Limb (tissue), 2 donors: ENCODE data around the gene MIEN1.
A peak's percentile ranks its signal among the peaks of the same experiment; 100 is the strongest.
"Not testable (repeated sequence)": the region's sequence is repeated elsewhere in the genome, so short reads cannot be mapped to it uniquely, and the experiment has no call there.

Experiments used
- DNase-seq, 2 donors: peaks; one replicate each; pipeline ENCODE4 v3.0.0-alpha.2; 2016; ENCODE audit errors: extremely low spot score in 2 of 2

MIEN1 gene

GRCh38 chr17:39730095-39730921 lies at the start of gene MIEN1:
TSS of gene MIEN1 (minus strand) at chr17:39730532. CDS start at chr17:39730495, 37 bp downstream.
- DNase-seq, result peak; percentile 87 to 96

- DNase-seq, result no peak
These were observed 47.4 kb upstream of the MIEN1 start for GRCh38 chr17:39777534-39778365.

- no peak for DNase-seq
These were observed 45.9 kb upstream of the MIEN1 start for GRCh38 chr17:39776252-39776651.

GRCh38 chr17:39775031-39775430 lies 44.7 kb upstream of the MIEN1 start:
- DNase-seq, result no peak

- DNase-seq, result no peak
These were observed 43.7 kb upstream of the MIEN1 start for GRCh38 chr17:39774047-39774446.

- DNase-seq, result no peak
These were observed 42.9 kb upstream of the MIEN1 start for GRCh38 chr17:39772987-39773934.

- DNase-seq, result no peak
These were observed 42.1 kb upstream of the MIEN1 start for GRCh38 chr17:39772415-39772814.

- DNase-seq, result no peak
These were observed 39.7 kb upstream of the MIEN1 start for GRCh38 chr17:39769974-39770587.

- no peak for DNase-seq
These were observed 36.8 kb upstream of the MIEN1 start for GRCh38 chr17:39767147-39767546.

- DNase-seq, result no peak
These were observed 35.4 kb upstream of the MIEN1 start for GRCh38 chr17:39765766-39766165.

GRCh38 chr17:39765175-39765574 lies 34.8 kb upstream of the MIEN1 start:
- DNase-seq, result no peak

- not testable (repeated sequence) for DNase-seq
These were observed 33.8 kb upstream of the MIEN1 start for GRCh38 chr17:39764171-39764570.

- DNase-seq, result no peak
These were observed 32.9 kb upstream of the MIEN1 start for GRCh38 chr17:39763051-39763820.

- no peak for DNase-seq
These were observed 31.6 kb upstream of the MIEN1 start for GRCh38 chr17:39761861-39762496.

- DNase-seq, result no peak
These were observed 28.9 kb upstream of the MIEN1 start for GRCh38 chr17:39759204-39759603.

GRCh38 chr17:39757931-39758873 lies 27.9 kb upstream of the MIEN1 start:
- no peak for DNase-seq

GRCh38 chr17:39757176-39757662 lies 26.9 kb upstream of the MIEN1 start:
- no peak for DNase-seq

GRCh38 chr17:39756380-39757079 lies 26.2 kb upstream of the MIEN1 start:
- no peak for DNase-seq
